A549 (cell line): ENCODE results near the gene DCLRE1B. TPM values are rescaled to one million over a fixed set of nuclear protein-coding genes. Genes with fewer than 3 reads are reported as not detected.

Experiments used
- ATAC-seq, 2 experiments: fragments of 200-7000 bp in 1 of 2; fragments of >200 bp in 1 of 2; cut with Nextera tagmentation in 1 of 2; cut with Tn5 transposase in 1 of 2; 3 replicates each; pipeline versions ENCODE4 v1.8.0 to v1.9.1; 2018 to 2020; ENCODE audit warnings: mild to moderate bottlenecking in 1 of 2, moderate library complexity in 1 of 2
- CTCF ChIA-PET: fragments of 300-600 bp; sonication (Branson Sonifier 250); formaldehyde crosslinking; extraction: SDS; loops from one replicate; lab custom pipeline; 2021; ENCODE audit warnings: antibody characterized with exemption, inconsistent platforms; lab: Yijun Ruan, JAX
- POLR2A ChIA-PET: fragments of 350-600 bp; formaldehyde crosslinking; extraction: SDS; loops from one replicate; lab custom pipeline; 2021; ENCODE audit warnings: antibody characterized with exemption, inconsistent platforms; lab: Yijun Ruan, JAX
- DNase-seq, 2 experiments: peaks; one replicate each; pipeline versions ENCODE4 v3.0.0 to v3.0.0-alpha.2; 2011 to 2016; ENCODE audit warnings: low read depth in 1 of 2, low spot score in 1 of 2
- FAIRE-seq: peaks from 2 replicates; lab custom pipeline; 2011; peaks lifted over from hg19 to GRCh38; lab: Jason Lieb, UNC
- H3K27ac ChIP-seq, 2 experiments: fragments of >200 bp; sonication (Bioruptor Twin); formaldehyde crosslinking; 3 replicates each; pipeline ENCODE4 v1.5.1; 2016 to 2017
- H3K4me1 ChIP-seq: fragments of >200 bp; sonication (Bioruptor Twin); formaldehyde crosslinking; 3 replicates; pipeline ENCODE4 v1.6.1; 2016
- H3K4me2 ChIP-seq: fragments of >200 bp; sonication (Bioruptor Twin); formaldehyde crosslinking; 3 replicates; pipeline ENCODE4 v1.6.1; 2016
- H3K4me3 ChIP-seq: fragments of >200 bp; sonication (Bioruptor Twin); formaldehyde crosslinking; 3 replicates; pipeline ENCODE4 v1.5.1; 2016
- H3K9me3 ChIP-seq: fragments of >200 bp; sonication (Bioruptor Twin); formaldehyde crosslinking; 3 replicates; pipeline ENCODE4 v1.6.1; 2016
- CEBPB ChIP-seq, 2 experiments: fragments of >200 bp in 1 of 2; sonication (Bioruptor Twin) in 1 of 2; formaldehyde crosslinking in 1 of 2; IDR thresholded peaks; 2 replicates each; pipeline ENCODE4 v1.6.1; 2012 to 2016
- CHD2 ChIP-seq: fragments of 150-350 bp; IDR thresholded peaks from 2 replicates; pipeline ENCODE4 v1.6.1; 2014; ENCODE audit warnings: low read length; ENCODE audit not compliant: partially characterized antibody
- E2F6 ChIP-seq: IDR thresholded peaks from 2 replicates; pipeline ENCODE4 v1.6.1; 2012; ENCODE audit warnings: low read depth, borderline replicate concordance
- EHMT2 ChIP-seq: fragments of 200-600 bp; sonication (generic); IDR thresholded peaks from 2 replicates; pipeline ENCODE4 v1.6.1; 2016; ENCODE audit warnings: antibody characterized with exemption, low read depth, mild to moderate bottlenecking, moderate library complexity
- ELK1 ChIP-seq: fragments of 150-350 bp; IDR thresholded peaks from 2 replicates; pipeline ENCODE4 v1.6.1; 2014; ENCODE audit warnings: low read depth, mild to moderate bottlenecking, low read length
- HMGXB4 ChIP-seq: fragments of 250-450 bp; sonication (Bioruptor Pico); IDR thresholded peaks from 2 replicates; pipeline ENCODE4 v1.5.0; 2021; ENCODE audit warnings: mild to moderate bottlenecking, moderate library complexity, borderline replicate concordance
- HOXB13 ChIP-seq: fragments of 250-450 bp; sonication (Bioruptor Pico); IDR thresholded peaks from 2 replicates; pipeline ENCODE4 v1.5.0; 2020; ENCODE audit warnings: low read depth, mild to moderate bottlenecking, moderate library complexity
- HOXB5 ChIP-seq: fragments of 250-450 bp; sonication (Bioruptor Pico); IDR thresholded peaks from 2 replicates; pipeline ENCODE4 v1.5.0; 2020; ENCODE audit warnings: mild to moderate bottlenecking, moderate library complexity
- KDM1A ChIP-seq: fragments of 200-600 bp; sonication (generic); IDR thresholded peaks from 2 replicates; pipeline ENCODE4 v1.6.1; 2016; ENCODE audit warnings: low read depth, mild to moderate bottlenecking
- MYC ChIP-seq: IDR thresholded peaks from 2 replicates; pipeline ENCODE4 v1.6.1; 2012; ENCODE audit warnings: mild to moderate bottlenecking, inconsistent platforms, low read length, improper control_type of control experiment, borderline replicate concordance
- PBX3 ChIP-seq: IDR thresholded peaks from 2 replicates; pipeline ENCODE4 v1.6.1; 2012
- POLR2A ChIP-seq: IDR thresholded peaks from 2 replicates; pipeline ENCODE4 v1.6.1; 2012; ENCODE audit warnings: mild to moderate bottlenecking, low read length
- RARB ChIP-seq: fragments of 250-450 bp; sonication (Bioruptor Pico); IDR thresholded peaks from 2 replicates; pipeline ENCODE4 v1.8.0; 2021; ENCODE audit warnings: mild to moderate bottlenecking, moderate library complexity
- RFX5 ChIP-seq: fragments of 450-650 bp; IDR thresholded peaks from 2 replicates; pipeline ENCODE4 v1.7.1; 2014; ENCODE audit warnings: antibody characterized with exemption, mild to moderate bottlenecking, moderate library complexity
- SMC3 ChIP-seq: fragments of >200 bp; sonication (Bioruptor Twin); formaldehyde crosslinking; IDR thresholded peaks from 3 replicates; pipeline ENCODE4 v1.6.1; 2018; ENCODE audit warnings: inconsistent platforms
- SREBF2 ChIP-seq: fragments of 450-650 bp; IDR thresholded peaks from 2 replicates; pipeline ENCODE4 v1.6.1; 2014; ENCODE audit warnings: mild to moderate bottlenecking, moderate library complexity
- TP53 ChIP-seq: fragments of 250-450 bp; sonication (Bioruptor Pico); IDR thresholded peaks from 2 replicates; pipeline ENCODE4 v1.5.0; 2021; ENCODE audit warnings: mild to moderate bottlenecking, moderate library complexity
- USF2 ChIP-seq: fragments of 450-650 bp; IDR thresholded peaks from 2 replicates; pipeline ENCODE4 v1.6.1; 2014; ENCODE audit warnings: antibody characterized with exemption
- ZSCAN20 ChIP-seq: fragments of 250-450 bp; sonication (Bioruptor Pico); IDR thresholded peaks from 2 replicates; pipeline ENCODE4 v1.8.0; 2022; ENCODE audit warnings: mild to moderate bottlenecking, moderate library complexity
- WGBS: methylation state at CpG from one replicate; pipeline ENCODE4 v1.1.6; 2017; ENCODE audit errors: missing lambda C conversion rate; 5-methylcytosine and 5-hydroxymethylcytosine counted together
- polyA plus RNA-seq, 4 experiments: library from polyadenylated mRNA; depleted of rRNA in 3 of 4; stranded (reverse); fragments of >200 nt; fragmentation: RNase III in 1 of 4; extraction: RNeasy Plus Mini Kit Qiagen cat#74134 plus additional on column Dnase treatment in 1 of 4; gene quantifications; 2 replicates in 3 of 4; 3 replicates in 1 of 4; pipeline ENCODE4 v1.2.3, GENCODE V29; 2011 to 2017

DCLRE1B gene
- polyA plus RNA-seq, 2 of the 4 experiments (the other 2 are of a cell fraction) = 4.8 to 5.7 TPM

- Histone ChIP-seq H3K4me3 (no peak overlapping the region), H3K4me2 (no peak overlapping the region), H3K9me3 (no peaks in the 10 kb centered on the region), H3K27ac (no peak overlapping the region), H3K4me1 (peaks cover 3% of the 10 kb centered on the region; the same call in 1 of the 3 replicates)
- ChIA-PET POLR2A (no interaction called here), CTCF (interaction anchor here (0.8 kb wide), 1 partner anchor 12 kb away, joined by 5 read pairs; no protein-coding TSS in a partner anchor)
- no peak for ATAC-seq
- 100% methylated on average over 1 of the region's 1 CpG for WGBS
- no peak for TF ChIP-seq PBX3
- TF ChIP-seq RARB (CRISPR knock-in tag) = no peak
- no peak for TF ChIP-seq RFX5
- no peak for TF ChIP-seq EHMT2
- no peak for TF ChIP-seq MYC
- no peak for TF ChIP-seq TP53 (CRISPR knock-in tag)
- no peak for TF ChIP-seq POLR2A
- no peak for TF ChIP-seq SMC3
- no peak for FAIRE-seq
- DNase-seq = no peak
Observed at GRCh38 chr1:113950908-113951307, 45.8 kb downstream of the DCLRE1B start.

- TF ChIP-seq HMGXB4 (no peak), CEBPB (IDR thresholded peaks at IDR 0.05) (no peak)
- ATAC-seq (no peak), DNase-seq (no peak), FAIRE-seq (no peak)
- WGBS = 93% methylated on average over 2 of the region's 2 CpGs
- Histone ChIP-seq H3K4me2 (no peak overlapping the region), H3K4me1 (peaks cover 3% of the 10 kb centered on the region; the same call in 1 of the 3 replicates), H3K27ac (no peak overlapping the region), H3K9me3 (no peaks in the 10 kb centered on the region), H3K4me3 (no peak overlapping the region)
- ChIA-PET POLR2A (no interaction called here), CTCF (interaction anchor here (0.8 kb wide), 1 partner anchor 12 kb away, joined by 5 read pairs; no protein-coding TSS in a partner anchor)
Observed at GRCh38 chr1:113951719-113952118, 46.6 kb downstream of the DCLRE1B start.

- H3K4me2 ChIP-seq = no peak overlapping the region
- FAIRE-seq (no peak), DNase-seq (no peak), ATAC-seq (no peak)
- no peak overlapping the region for H3K27ac ChIP-seq
- no peaks in the 10 kb centered on the region for H3K9me3 ChIP-seq
- TF ChIP-seq ZSCAN20 (CRISPR knock-in tag) (no peak), CHD2 (no peak), HMGXB4 (no peak), E2F6 (no peak), KDM1A (no peak), HOXB5 (CRISPR knock-in tag) (no peak), SREBF2 (no peak), TP53 (CRISPR knock-in tag) (no peak), HOXB13 (CRISPR knock-in tag) (no peak), ELK1 (no peak), USF2 (no peak), PBX3 (no peak)
- H3K4me3 ChIP-seq = no peak overlapping the region
- no peaks in the 10 kb centered on the region for H3K4me1 ChIP-seq
- ChIA-PET CTCF (no interaction called here), POLR2A (no interaction called here)
- WGBS = 100% methylated on average over 1 of the region's 1 CpG
Observed at GRCh38 chr1:113957984-113958383, 52.9 kb downstream of the DCLRE1B start.
